HG03571 (cell line): ENCODE measurements around the gene SCAANT1.
A peak's percentile ranks its signal among the peaks of the same experiment; 100 is the strongest.

Experiments used
- ATAC-seq: cut with Tn5 transposase; IDR thresholded peaks from one replicate; pipeline ENCODE4 v1.9.1; 2021; ENCODE audit not compliant: unreplicated experiment

SCAANT1 gene

GRCh38 chr3:63934041-63934866, 22.1 kb upstream of the SCAANT1 start:
- no peak for ATAC-seq

- ATAC-seq: peak; percentile 60
Measured at GRCh38 chr3:63933459-63933858, 21.3 kb upstream of the SCAANT1 start.

GRCh38 chr3:63932509-63933212, 20.5 kb upstream of the SCAANT1 start:
- no peak for ATAC-seq

- no peak for ATAC-seq
Measured at GRCh38 chr3:63931290-63931689, 19.1 kb upstream of the SCAANT1 start.

GRCh38 chr3:63927422-63928280, 15.5 kb upstream of the SCAANT1 start:
- ATAC-seq: peak; percentile 80

GRCh38 chr3:63926309-63926708, 14.1 kb upstream of the SCAANT1 start:
- no peak for ATAC-seq

GRCh38 chr3:63922491-63923199, 10.5 kb upstream of the SCAANT1 start:
- no peak for ATAC-seq

- peak; percentile 63 for ATAC-seq
Measured at GRCh38 chr3:63921741-63922482, 9.7 kb upstream of the SCAANT1 start.

GRCh38 chr3:63920001-63920400, 7.8 kb upstream of the SCAANT1 start:
- ATAC-seq: no peak

GRCh38 chr3:63918321-63918720, 6.1 kb upstream of the SCAANT1 start:
- ATAC-seq: no peak

GRCh38 chr3:63914312-63914711, 2.1 kb upstream of the SCAANT1 start:
- no peak for ATAC-seq

- no peak for ATAC-seq
Measured at GRCh38 chr3:63912768-63913588, 795 bp upstream of the SCAANT1 start.

- no peak for ATAC-seq
Measured at GRCh38 chr3:63911509-63911872, 692 bp downstream of the SCAANT1 start.

GRCh38 chr3:63910891-63911290, 1.3 kb downstream of the SCAANT1 start:
- no peak for ATAC-seq

- no peak for ATAC-seq
Measured at GRCh38 chr3:63910001-63910400, 2.2 kb downstream of the SCAANT1 start.

GRCh38 chr3:63909431-63909830, 2.8 kb downstream of the SCAANT1 start:
- ATAC-seq: no peak

- no peak for ATAC-seq
Measured at GRCh38 chr3:63908776-63909175, 3.4 kb downstream of the SCAANT1 start.

GRCh38 chr3:63908081-63908736, 4.0 kb downstream of the SCAANT1 start:
- no peak for ATAC-seq
